Uterus (tissue), 2 donors: ENCODE measurements around the gene CACNA1D.

Experiments
- POLR2A ChIP-seq, 2 donors: fragments of 450-650 bp; IDR thresholded peaks; one replicate each; pipeline ENCODE4 v1.6.1; 2016; ENCODE audit warnings: antibody characterized with exemption in 2 of 2, mild to moderate bottlenecking in 1 of 2, moderate library complexity in 1 of 2
- TF ChIP-seq, protein P1 (sequence below), 4 experiments: fragments of 200-600 bp in 2 of 4; fragments of 450-650 bp in 2 of 4; sonication (generic) in 2 of 4; IDR thresholded peaks; one replicate each; pipeline ENCODE4 v1.5.1; 2016 to 2019; ENCODE audit warnings: antibody characterized with exemption in 4 of 4, mild to moderate bottlenecking in 2 of 4, moderate library complexity in 1 of 4

DNA sequence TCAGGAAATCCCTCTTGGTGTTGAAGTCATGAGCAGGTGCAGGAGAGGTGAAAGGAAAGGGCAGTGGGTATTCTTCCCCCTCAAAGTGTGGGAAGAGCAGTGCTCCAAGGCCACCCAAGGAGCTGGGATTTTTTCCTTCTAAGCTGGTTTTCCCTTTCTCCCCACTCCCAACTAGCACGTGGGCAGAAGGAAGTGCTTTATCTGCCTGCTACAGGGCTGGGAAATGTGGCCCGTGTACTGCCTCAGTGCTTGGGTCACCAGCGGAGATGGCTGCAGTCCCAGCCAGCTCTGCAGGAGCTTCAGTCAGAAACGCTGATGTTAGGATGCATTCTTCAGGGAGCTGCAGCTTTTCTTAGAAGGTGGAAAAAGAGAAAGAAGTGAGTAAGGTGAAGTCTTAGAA, 99.2 kb downstream of the CACNA1D start:
- TF ChIP-seq, protein P1, sequence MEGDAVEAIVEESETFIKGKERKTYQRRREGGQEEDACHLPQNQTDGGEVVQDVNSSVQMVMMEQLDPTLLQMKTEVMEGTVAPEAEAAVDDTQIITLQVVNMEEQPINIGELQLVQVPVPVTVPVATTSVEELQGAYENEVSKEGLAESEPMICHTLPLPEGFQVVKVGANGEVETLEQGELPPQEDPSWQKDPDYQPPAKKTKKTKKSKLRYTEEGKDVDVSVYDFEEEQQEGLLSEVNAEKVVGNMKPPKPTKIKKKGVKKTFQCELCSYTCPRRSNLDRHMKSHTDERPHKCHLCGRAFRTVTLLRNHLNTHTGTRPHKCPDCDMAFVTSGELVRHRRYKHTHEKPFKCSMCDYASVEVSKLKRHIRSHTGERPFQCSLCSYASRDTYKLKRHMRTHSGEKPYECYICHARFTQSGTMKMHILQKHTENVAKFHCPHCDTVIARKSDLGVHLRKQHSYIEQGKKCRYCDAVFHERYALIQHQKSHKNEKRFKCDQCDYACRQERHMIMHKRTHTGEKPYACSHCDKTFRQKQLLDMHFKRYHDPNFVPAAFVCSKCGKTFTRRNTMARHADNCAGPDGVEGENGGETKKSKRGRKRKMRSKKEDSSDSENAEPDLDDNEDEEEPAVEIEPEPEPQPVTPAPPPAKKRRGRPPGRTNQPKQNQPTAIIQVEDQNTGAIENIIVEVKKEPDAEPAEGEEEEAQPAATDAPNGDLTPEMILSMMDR (IDR thresholded peaks at IDR 0.05), result no peak
- no peak for TF ChIP-seq POLR2A (IDR thresholded peaks at IDR 0.05)
